Activated T-helper 2 cell treated with anti-CD3 and anti-CD28 coated beads, Interferon-gamma antibody, Interleukin-2, Interleukin-4, amounts not matched to agents 10 μg/mL and 5 μg/mL and 100 μg/mL, durations not matched to agents 14 hours and 24 hours and 36 hours (primary cell): ENCODE results near the gene SCML2. TPM values are rescaled to one million over a fixed set of nuclear protein-coding genes. Genes with fewer than 3 reads are reported as not detected.
"Not testable (repeated sequence)": the region's sequence is repeated elsewhere in the genome, so short reads cannot be mapped to it uniquely, and the experiment has no call there.

Source experiments
- DNase-seq: peaks from one replicate; pipeline ENCODE4 v3.0.0; 2021; ENCODE audit warnings: low spot score
- H3K27ac Mint-ChIP-seq: one replicate; pipeline ENCODE4 v1.8.0; 2021; ENCODE audit warnings: mixed read lengths
- H3K27me3 Mint-ChIP-seq: one replicate; pipeline ENCODE4 v1.8.0; 2021; ENCODE audit warnings: low read depth, mixed read lengths
- H3K36me3 Mint-ChIP-seq: one replicate; pipeline ENCODE4 v1.8.0; 2021; ENCODE audit warnings: low read depth, mixed read lengths
- H3K4me1 Mint-ChIP-seq: one replicate; pipeline ENCODE4 v1.8.0; 2021; ENCODE audit warnings: low read depth, mixed read lengths
- H3K4me3 Mint-ChIP-seq: one replicate; pipeline ENCODE4 v1.8.0; 2021; ENCODE audit warnings: low read depth, mild to moderate bottlenecking, moderate library complexity, mixed read lengths
- H3K9me3 Mint-ChIP-seq: one replicate; pipeline ENCODE4 v1.8.0; 2021; ENCODE audit warnings: mixed read lengths
- intact Hi-C: fragments of 100-400 bp; cut with micrococcal nuclease; formaldehyde crosslinking; loops from one replicate; pipeline ENCODE4 v1.15.1; 2023
- total RNA-seq: library from RNA; stranded (reverse); gene quantifications from 2 replicates; pipeline ENCODE4 v1.2.3, GENCODE V29; 2022

Gene SCML2
- total RNA-seq, result 2.8 and 3.6 TPM in 2 replicates

GRCh38 chrX:18354369-18355223 is at the start of gene SCML2:
Gene SCML2, minus strand, starts transcription at chrX:18354688. Its CDS starts 20,617 bp downstream, at chrX:18334071.
- H3K36me3 Mint-ChIP-seq, result no peaks in the 10 kb centered on the region
- intact Hi-C loops, result no loop called here

GRCh38 chrX:18401848-18402213 is 47.3 kb upstream of the SCML2 start:
- Mint-ChIP-seq H3K4me3 (no peak overlapping the region), H3K36me3 (no peaks in the 10 kb centered on the region), H3K4me1 (no peaks in the 10 kb centered on the region), H3K27ac (no peak overlapping the region), H3K9me3 (no peaks in the 10 kb centered on the region), H3K27me3 (no peaks in the 10 kb centered on the region)
- no peak for DNase-seq
- intact Hi-C loops, result no loop called here

More at GRCh38 chrX:18354369-18355223, at the start of gene SCML2:
- peak; percentile 26 for DNase-seq
- Mint-ChIP-seq H3K4me1 (peaks cover 2% of the 10 kb centered on the region), H3K27me3 (peaks cover 43% of the 10 kb centered on the region), H3K27ac (no peak within 1 kb of the TSS), H3K4me3 (peak within 1 kb of the TSS; percentile 70), H3K9me3 (no peaks in the 10 kb centered on the region)

DNA sequence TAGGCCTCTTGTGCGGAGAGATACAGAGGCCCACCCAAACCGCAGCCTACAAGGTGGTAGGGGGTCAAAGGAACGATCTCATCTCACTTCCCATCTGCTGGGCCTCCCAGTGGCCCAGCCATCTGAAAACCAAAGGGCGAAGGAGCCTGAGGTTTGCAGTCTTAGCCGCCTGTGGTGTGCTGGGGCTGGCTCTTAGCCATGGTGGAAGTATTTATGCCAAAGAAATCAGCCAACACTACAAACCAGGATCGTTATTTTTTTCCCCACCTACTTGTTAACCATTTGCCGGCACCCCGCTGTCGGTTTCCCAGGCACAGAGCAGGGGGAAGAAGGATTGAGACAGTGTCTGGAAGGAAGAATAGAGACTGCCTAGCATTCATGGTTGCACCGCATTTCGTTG is 40.0 kb upstream of the SCML2 start:
- H3K36me3 Mint-ChIP-seq, result no peaks in the 10 kb centered on the region
- H3K27me3 Mint-ChIP-seq, result no peaks in the 10 kb centered on the region
- H3K9me3 Mint-ChIP-seq, result no peaks in the 10 kb centered on the region
- H3K27ac Mint-ChIP-seq, result no peak overlapping the region
- intact Hi-C loops, result no loop called here
- peaks cover 2% of the 10 kb centered on the region for H3K4me1 Mint-ChIP-seq
- H3K4me3 Mint-ChIP-seq, result no peak overlapping the region
- no peak for DNase-seq

DNA sequence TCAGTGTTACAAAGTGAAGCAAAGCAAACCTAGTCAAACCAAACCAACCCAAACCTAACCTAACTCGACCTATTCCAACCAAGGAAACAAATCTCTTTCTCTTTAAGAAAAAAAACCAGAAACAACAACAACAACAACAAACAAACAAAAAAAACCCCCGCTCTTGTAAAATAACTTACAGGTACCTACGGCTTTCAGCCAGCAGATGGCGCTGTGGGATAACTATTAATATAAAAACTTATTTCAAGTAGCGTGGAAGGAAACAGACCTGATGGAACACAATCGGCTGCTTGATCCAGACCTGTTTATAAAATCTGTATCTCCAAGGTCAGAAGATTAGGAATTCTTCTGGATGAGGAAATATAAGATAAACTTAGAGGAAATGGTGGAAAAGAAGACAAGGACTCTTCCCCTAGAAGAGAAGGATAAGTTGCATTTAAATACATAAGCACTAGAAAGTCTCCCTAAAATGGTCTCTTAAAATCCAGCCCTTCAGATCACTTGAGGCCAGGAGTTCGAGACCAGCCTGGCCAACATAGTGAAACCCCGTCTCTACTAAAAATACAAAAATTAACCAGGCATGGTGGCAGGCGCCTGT is 36.6 kb upstream of the SCML2 start:
- no peaks in the 10 kb centered on the region for H3K27me3 Mint-ChIP-seq
- DNase-seq, result peak; percentile 21
- no peaks in the 10 kb centered on the region for H3K9me3 Mint-ChIP-seq
- H3K27ac Mint-ChIP-seq, result no peak overlapping the region
- peaks cover 2% of the 10 kb centered on the region for H3K4me1 Mint-ChIP-seq
- H3K36me3 Mint-ChIP-seq, result no peaks in the 10 kb centered on the region
- intact Hi-C loops, result loop anchor here (1.0 kb wide), 1 partner anchor 944 kb away; no protein-coding TSS in a partner anchor
- no peak overlapping the region for H3K4me3 Mint-ChIP-seq

- Mint-ChIP-seq H3K9me3 (no peaks in the 10 kb centered on the region), H3K4me3 (no peak overlapping the region), H3K36me3 (no peaks in the 10 kb centered on the region), H3K27ac (no peak overlapping the region), H3K27me3 (no peaks in the 10 kb centered on the region), H3K4me1 (peaks cover 2% of the 10 kb centered on the region)
- intact Hi-C loops, result no loop called here
- no peak for DNase-seq
These were observed 35.5 kb upstream of the SCML2 start for GRCh38 chrX:18389966-18390365.

DNA sequence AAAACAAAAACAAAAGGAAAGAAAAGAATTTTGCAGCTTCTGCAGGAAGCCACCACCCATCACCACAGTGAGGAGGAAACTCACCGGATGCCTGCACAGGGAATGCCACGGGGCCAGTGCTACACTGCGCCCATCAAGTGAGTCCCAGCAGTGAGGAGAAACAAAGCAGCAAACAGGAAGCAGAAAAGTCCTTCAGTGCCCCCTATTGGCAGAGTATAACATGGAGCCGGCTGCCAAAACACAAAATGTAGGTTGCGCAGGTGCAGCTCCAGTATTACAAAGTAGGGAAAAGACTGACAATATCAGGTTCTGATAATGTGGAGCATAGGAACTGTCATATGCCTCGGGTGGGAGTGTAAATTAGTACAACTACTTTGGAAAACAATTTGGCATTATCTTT is 23.3 kb upstream of the SCML2 start:
- Mint-ChIP-seq H3K36me3 (no peaks in the 10 kb centered on the region), H3K9me3 (no peaks in the 10 kb centered on the region), H3K4me3 (no peak overlapping the region)

DNA sequence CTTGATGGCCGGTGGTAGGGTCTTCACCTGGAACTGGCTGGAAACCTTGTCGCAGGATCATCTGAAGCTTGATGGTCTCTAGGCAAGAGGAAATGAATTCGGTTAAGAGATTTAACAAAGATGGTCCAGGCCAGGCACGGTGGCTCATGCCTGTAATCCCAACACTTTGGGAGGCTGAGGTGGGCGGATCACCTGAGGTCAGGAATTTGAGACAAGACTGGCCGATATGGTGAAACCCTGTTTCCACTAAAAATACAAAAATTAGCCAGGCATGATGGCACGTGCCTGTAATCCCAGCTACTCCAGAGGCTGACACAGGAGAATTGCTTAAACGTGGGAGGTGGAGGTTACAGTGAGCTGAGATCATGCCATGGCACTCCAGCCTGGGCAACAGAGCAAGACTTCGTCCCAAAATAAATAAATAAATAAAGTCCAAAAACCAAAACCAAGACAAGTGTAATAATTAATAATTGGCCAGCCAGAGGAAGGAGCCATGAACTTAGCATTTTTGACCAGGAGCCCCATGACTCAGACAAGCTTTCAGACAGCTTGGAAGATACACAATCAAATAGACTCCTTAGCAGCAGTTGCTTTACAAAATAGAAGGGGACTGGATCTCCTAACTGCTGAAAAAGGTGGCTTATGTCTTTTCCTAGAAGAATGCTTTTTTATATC is 20.8 kb upstream of the SCML2 start:
- not testable (repeated sequence) for H3K36me3 Mint-ChIP-seq, H3K27ac Mint-ChIP-seq, H3K27me3 Mint-ChIP-seq, H3K4me3 Mint-ChIP-seq, H3K4me1 Mint-ChIP-seq, H3K9me3 Mint-ChIP-seq, DNase-seq
- intact Hi-C loops, result loop anchor here (10.0 kb wide), 1 partner anchor 430 kb away; no protein-coding TSS in a partner anchor

More for the DNA sequence above, 23.3 kb upstream of the SCML2 start:
- H3K27ac Mint-ChIP-seq, result no peak overlapping the region
- intact Hi-C loops, result loop anchor here (10.0 kb wide), 1 partner anchor 433 kb away; no protein-coding TSS in a partner anchor
- peaks cover 2% of the 10 kb centered on the region for H3K4me1 Mint-ChIP-seq
- H3K27me3 Mint-ChIP-seq, result peaks cover 2% of the 10 kb centered on the region
- no peak for DNase-seq

- H3K9me3 Mint-ChIP-seq, H3K27ac Mint-ChIP-seq, H3K27me3 Mint-ChIP-seq, DNase-seq, H3K36me3 Mint-ChIP-seq, H3K4me1 Mint-ChIP-seq, H3K4me3 Mint-ChIP-seq: not testable (repeated sequence)
- intact Hi-C loops, result loop anchor here (10.0 kb wide), 1 partner anchor 594 kb away; no protein-coding TSS in a partner anchor
These were observed 14.6 kb upstream of the SCML2 start for GRCh38 chrX:18369096-18369495.

- no peaks in the 10 kb centered on the region for H3K4me1 Mint-ChIP-seq
- H3K27ac Mint-ChIP-seq, result no peak overlapping the region
- peaks cover 3% of the 10 kb centered on the region for H3K27me3 Mint-ChIP-seq
- no peak overlapping the region for H3K4me3 Mint-ChIP-seq
- no peaks in the 10 kb centered on the region for H3K36me3 Mint-ChIP-seq
- no peak for DNase-seq
- H3K9me3 Mint-ChIP-seq, result no peaks in the 10 kb centered on the region
- intact Hi-C loops, result loop anchor here (10.0 kb wide), 1 partner anchor 594 kb away; no protein-coding TSS in a partner anchor
These were observed 13.9 kb upstream of the SCML2 start for GRCh38 chrX:18368402-18368801.

GRCh38 chrX:18360867-18361266 is 6.4 kb upstream of the SCML2 start:
- no peak for DNase-seq
- no peaks in the 10 kb centered on the region for H3K9me3 Mint-ChIP-seq
- intact Hi-C loops, result loop anchor here (10.0 kb wide), 1 partner anchor 586 kb away; no protein-coding TSS in a partner anchor
- no peak overlapping the region for H3K27ac Mint-ChIP-seq
- H3K4me3 Mint-ChIP-seq, result no peak overlapping the region
- no peaks in the 10 kb centered on the region for H3K4me1 Mint-ChIP-seq
- H3K36me3 Mint-ChIP-seq, result no peaks in the 10 kb centered on the region
- H3K27me3 Mint-ChIP-seq, result peaks cover 23% of the 10 kb centered on the region

DNA sequence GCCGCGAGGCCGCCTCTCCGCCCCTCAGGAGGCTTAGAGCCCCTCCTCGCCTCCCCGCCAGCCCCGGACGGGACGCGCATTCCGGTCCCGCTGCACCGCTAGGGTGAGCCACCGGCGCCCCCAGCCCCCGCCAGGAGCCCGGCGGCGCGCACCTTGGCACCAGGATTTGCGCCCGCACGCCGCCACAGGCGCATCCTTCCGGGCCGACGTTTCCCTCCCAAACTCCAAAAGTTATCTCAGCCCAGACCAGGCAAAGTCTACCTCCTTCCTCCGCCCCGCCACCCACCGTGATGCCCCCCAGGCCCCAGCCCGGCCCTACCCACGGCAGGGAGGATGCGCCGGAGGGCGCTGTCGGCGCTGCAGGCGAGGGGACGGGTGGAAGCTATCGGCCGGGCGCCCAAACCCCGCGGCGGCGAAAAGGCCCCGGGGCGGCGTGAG is 538 bp downstream of the SCML2 start:
- H3K4me1 Mint-ChIP-seq, result peaks cover 2% of the 10 kb centered on the region
- H3K27me3 Mint-ChIP-seq, result peaks cover 42% of the 10 kb centered on the region
- DNase-seq, result peak; percentile 8
- H3K9me3 Mint-ChIP-seq, result no peaks in the 10 kb centered on the region
- intact Hi-C loops, result no loop called here
- no peak overlapping the region for H3K27ac Mint-ChIP-seq
- H3K4me3 Mint-ChIP-seq, result peak overlapping the region; percentile 70
- H3K36me3 Mint-ChIP-seq, result no peaks in the 10 kb centered on the region

DNA sequence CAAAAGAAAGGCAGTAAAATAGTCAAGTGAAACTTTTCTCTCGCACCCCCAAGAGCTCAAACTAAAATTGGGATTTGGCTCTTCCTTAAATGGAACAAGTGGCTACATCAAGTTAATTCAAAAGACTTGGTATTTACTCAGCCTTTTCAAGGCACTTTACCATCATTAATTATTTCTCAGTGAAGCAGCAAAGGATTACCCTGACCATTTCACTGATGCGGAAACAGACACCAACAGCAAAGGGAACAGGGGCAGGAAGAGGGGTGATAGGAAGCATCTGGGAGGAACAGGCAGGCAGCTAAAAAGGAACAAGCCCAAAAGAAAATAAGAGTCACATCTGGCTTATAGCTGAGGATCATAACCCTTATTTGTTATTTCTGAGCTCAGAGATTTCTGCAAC is 2.7 kb downstream of the SCML2 start:
- intact Hi-C loops, result no loop called here

More for the DNA sequence above, 2.7 kb downstream of the SCML2 start:
- Mint-ChIP-seq H3K9me3 (no peaks in the 10 kb centered on the region), H3K4me3 (no peak overlapping the region), H3K4me1 (peaks cover 2% of the 10 kb centered on the region), H3K27ac (no peak overlapping the region), H3K36me3 (no peaks in the 10 kb centered on the region), H3K27me3 (peaks cover 29% of the 10 kb centered on the region)
- DNase-seq, result no peak
